HG03521 (cell line): ENCODE measurements around the gene PACS2.
"Not testable (repeated sequence)": the region's sequence is repeated elsewhere in the genome, so short reads cannot be mapped to it uniquely, and the experiment has no call there.

Experiments
- ATAC-seq: cut with Tn5 transposase; IDR thresholded peaks from one replicate; pipeline ENCODE4 v1.9.1; 2021; ENCODE audit warnings: mild to moderate bottlenecking, moderate library complexity; ENCODE audit not compliant: unreplicated experiment

The PACS2 gene

DNA sequence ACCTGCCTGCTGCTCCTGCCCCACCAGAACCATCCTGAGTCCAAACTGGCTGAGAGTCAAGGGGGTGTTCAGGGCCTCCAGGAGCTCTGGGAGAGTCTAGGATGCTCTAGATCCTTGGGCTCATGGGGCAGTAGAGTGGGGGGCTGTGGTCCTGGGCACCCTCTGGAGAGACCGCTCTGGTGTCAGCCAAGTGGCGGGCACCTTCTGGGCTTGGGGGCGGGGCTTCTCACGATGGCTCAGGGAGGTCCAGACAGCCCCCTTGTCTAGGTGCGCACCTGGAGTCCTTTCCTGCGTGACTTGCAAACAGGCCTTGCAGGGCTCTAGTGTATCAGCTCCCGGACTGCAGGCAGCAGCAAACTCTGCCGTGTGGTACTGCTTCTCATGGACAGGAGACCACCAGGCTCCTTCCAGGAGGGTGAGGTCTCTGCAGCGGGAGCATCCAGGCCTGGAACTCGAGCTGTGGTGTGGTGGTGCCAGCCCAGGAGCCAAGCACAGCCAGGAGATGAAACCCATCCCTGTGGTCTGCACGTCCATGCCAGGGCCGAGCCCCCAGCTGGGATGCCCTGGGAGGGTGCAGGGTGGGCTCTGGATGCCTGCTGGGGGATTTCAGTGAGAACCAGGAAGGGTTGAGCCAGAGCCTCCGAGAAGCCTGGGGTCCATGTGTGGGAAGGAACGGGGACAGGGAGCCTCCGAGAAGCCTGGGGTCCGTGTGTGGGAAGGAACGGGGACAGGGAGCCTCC, 15.0 kb downstream of the PACS2 start:
- no peak for ATAC-seq

DNA sequence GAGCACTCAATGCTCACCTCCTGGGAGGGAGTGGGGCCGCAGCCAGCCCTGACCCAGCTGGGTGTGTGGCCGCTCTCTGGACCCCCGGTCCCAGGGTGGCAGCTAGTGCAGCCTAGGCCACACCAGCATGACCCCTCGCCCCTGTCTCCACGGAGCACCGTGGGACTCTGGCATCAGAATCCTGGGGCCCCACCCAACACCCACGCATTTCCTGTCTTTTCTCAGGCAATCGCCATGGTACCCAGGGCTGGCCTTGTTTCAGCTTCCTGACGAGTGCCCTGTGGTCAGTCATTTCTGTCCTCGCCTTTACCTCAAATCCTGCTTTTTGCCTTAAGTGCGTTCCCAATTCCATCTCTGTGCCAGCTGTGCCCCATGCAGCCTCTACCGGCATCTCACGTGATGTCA, 15.9 kb downstream of the PACS2 start:
- ATAC-seq, result no peak

DNA sequence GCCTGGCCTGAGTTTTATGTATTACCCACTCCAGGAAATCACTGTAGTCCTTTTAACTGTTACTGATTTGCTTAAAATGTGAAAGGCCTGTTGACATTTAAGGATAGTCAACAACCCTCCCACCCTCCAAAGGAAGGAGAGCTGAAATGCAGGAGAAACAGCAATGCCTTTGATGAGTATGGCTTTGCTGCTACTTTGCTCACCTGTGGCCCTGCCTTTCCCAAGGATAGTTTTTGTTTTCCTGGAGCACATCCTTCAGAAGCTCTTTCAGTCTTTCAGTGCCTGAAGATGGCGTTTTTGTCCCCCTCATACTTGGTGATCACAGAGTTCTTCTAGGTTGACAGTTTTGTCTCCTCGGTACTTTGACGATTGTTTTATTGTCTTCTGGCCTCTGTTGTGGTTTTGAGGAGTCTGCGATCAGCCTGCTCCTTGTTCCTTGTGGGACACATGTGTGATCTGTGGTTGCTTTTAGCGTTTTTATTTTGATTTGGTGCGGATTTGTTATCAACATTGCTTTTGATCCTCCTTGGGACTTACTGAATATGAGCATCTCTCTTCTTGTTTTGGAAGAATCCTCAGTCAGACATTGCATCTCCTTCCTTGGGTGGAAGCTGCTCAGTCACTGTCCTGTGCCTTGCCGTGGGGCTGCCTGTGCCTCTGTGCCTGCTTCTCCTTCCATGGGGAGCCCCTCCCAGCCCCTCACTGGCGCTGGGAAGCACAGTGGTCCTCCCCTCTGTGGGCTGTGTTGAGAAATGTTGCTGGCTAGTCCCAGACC, 17.2 kb downstream of the PACS2 start:
- no peak for ATAC-seq

DNA sequence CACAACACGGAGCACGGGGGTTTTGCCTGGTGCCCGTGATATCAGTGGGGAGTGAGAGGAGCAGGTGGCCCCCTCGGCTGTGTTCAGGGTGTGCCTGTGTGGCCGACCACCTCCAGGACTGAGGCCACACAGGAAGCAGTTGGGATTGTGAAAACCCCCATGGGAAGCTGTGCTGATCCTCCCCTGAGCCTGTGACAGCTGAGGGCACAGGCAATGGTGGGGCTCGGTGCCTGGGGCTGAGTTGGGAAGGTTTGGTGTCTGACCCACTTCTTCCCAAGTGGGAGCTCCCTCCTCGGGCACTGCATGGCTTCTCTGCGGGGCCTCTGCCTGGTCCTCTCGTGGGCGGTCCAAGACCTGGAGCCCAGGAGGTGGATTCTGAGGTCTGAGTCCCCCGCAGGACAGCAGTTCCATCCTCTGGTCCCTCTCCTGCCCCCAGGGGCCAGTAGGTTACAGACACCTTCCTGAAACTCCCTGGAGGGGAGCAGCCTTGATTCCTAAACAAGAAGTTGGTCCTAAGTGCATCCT, 17.9 kb downstream of the PACS2 start:
- no peak for ATAC-seq

DNA sequence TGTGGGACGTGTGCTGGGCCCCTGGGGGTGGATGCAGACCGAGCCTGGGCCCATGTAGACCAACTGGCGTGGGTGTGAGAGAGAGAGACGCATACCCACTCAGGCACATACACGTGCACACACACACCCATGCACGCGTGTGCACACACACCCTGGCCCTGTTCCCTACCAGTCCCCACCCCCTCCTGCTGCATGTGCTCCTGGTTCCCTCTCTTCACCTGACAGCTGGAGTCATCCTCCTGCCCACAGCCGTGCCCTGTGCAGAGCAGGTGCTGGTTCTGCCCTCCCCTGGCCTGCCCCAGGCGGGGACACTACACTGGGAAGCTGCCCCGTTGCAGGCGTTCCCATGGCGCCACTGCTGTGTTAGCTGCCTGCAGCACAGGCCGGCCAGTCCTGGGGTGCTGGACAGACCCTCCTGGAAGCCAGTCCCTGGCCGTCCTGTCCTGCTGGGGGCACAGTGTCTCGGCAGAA, 18.5 kb downstream of the PACS2 start:
- no peak for ATAC-seq

DNA sequence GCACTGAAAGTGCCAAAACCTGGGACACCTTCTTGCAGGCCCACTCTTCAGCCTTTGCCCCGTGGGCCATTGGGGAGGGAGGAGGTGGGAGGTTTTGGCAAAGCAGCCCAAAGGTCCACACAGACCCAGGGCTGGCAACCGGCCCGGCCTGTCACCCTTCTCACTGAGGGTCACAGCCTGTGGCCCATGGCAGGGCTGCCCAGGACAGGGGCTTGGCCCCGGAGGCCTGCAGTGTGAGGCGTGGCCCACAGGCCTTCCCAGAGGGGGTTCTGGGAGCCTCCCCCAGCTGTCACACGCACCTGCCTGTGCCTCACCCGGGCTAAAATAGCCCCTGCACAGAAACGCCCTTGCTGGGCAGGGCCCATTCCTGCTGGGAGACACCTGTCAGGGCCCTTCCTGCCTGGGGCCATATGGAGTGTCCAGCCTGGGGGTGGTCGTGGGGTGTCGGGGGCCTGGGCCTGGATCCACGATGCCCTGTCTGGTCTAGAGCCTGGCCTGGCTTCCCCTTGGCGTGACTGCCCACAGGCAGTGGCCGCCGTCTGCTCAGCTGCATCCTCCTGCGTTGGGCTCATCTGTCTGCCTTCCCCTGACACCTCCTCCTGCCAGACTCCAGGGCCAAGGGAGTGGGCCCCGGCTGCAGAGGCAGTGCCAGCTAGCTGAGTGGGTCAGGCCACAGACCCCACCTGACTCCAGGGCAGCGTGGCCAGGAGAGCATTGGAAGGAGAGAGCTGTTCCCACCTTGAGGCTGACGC, 19.2 kb downstream of the PACS2 start:
- no peak for ATAC-seq

DNA sequence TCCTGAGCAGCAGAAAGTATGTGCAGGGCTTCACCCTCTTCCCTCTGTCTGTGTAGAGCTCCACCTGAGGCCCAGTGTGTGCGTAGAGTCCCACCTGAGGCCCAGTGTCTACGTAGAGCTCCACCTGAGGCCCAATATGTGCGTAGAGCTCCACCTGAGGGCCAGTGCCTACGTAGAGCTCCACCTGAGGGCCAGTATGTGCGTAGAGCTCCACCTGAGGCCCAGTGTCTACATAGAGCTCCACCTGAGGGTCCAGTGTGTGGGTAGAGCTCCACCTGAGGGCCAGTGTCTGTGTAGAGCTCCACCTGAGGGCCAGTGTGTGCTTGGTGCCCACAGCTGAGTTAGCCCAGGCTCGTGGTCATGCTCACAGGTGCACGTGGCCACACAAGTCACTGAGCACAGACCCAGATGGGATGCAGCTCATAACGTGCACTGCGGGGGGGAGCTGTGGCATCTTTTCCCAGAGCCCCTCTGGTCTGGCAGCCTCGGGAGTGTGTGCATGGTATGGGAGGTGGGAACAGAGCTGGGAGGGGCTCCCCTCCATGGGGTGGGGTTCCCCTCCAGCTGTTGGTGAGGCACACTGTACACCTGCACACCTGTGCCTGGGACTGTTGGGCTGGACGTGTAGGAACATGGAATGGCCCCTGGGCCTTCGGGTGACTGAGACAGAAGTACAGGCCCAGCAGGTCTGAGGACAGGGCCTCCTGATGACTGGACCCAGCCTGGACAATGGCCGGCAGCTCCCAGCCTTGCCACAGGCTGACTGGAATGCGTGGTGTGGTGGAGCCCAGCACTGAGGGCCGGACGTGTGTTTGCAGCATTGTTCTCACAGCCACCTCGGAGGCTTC, 20.1 kb downstream of the PACS2 start:
- no peak for ATAC-seq

DNA sequence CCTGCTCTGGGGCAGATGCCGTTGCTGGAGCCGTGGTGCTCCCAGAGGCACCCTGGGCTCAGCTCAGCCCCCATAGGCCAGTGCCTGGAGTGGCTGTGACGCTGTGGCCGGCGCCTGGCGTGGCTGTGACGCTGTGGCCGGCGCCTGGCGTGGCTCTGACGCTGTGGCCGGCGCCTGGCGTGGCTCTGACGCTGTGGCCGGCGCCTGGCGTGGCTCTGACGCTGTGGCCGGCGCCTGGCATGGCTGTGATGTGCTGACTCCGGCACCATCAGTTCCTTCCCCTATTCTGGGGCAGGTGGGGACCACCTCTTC, 20.6 kb downstream of the PACS2 start:
- ATAC-seq, result not testable (repeated sequence)

DNA sequence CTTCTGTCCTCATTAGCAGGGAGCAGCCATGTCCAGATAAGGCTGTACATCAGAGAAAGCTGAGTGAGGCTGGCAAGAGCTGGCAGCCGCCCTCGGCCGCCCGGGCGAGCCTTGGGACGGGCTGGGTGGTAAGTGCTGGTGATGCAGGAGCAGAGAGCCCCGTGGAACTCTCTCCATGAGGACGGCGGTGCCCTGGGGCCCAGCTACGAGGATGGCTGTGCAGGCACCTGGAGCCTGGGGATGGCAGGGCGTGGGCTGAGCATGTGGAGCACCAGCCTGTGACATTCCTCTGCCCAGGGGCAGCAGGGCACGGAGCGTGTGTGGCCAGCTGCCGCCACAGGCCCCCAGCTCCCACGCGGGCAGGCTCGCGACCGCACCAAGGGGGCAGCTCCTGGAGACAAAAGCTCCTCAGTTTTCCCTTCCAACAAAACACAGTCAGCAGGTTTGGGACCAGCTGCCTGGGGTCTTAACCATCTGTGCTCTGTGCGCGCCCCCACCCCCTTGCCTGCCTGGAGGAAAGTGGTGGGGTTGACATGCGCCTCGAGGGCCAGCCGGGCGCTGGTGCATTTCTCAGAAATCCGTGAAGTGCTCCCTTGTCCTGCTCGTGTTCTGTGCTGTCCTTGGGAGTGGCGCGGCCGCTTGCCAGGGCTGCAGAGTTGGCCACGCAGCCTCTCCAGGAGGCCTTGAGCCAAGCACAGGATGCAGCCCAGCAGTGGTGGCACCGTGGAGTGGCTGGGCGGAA, 21.4 kb downstream of the PACS2 start:
- no peak for ATAC-seq

DNA sequence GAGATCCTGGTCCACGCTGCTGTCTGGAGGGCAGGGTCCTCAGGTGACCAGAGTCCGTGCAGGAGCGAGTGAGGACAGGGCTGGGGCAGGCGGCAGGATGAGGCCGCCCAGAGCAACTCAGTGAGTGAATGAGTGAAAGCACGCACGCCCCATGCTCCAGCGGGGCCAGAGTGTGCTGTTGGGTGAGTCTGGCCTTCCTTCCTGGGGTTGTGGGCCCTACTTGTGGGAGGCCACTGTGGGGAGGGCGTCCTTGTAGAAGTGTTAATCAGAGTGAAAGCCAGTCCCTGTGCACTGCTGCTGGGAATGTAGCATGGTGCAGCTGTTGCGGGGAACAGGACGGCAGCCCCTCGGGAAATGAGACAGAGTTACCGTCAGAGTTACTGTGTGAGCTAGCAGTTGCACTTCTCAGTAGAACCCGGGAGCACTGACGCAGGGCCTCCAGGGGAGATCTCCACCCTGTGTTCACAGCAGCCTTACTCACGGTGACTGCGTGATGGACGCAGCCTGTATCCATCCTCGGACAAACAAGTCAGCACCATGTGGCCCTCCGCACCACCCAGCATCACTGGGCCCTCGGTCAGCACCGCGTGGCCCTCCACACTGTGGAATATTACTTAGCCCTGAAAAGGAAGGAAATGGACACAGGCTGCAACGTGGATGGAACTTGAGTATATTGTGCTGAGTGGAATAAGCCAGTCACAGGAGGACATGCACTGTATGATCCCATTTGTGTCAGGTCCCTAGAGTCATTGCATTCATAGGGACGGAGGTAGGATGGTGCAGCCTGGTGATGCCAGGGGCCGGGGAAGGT, 22.1 kb downstream of the PACS2 start:
- no peak for ATAC-seq

DNA sequence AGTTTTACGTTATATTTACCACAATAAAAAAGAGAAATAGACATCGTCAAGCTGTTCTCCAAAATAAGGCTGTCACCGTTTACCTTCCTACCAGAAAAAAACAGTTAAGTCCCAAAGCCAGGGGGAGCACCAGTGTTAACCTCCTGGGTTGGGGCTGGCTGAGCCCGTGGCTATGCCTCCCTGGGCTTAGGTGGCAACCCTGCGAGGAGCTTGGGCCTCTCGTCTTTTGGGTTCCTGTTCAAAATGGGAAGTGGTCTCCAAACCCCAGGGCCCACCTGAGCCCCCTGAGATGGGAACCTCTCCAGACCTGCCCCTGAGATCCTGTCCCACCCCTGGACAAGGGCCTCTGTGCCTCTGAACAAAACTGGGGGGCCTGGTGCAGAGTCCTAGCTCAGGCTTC, 22.9 kb downstream of the PACS2 start:
- ATAC-seq, result no peak

DNA sequence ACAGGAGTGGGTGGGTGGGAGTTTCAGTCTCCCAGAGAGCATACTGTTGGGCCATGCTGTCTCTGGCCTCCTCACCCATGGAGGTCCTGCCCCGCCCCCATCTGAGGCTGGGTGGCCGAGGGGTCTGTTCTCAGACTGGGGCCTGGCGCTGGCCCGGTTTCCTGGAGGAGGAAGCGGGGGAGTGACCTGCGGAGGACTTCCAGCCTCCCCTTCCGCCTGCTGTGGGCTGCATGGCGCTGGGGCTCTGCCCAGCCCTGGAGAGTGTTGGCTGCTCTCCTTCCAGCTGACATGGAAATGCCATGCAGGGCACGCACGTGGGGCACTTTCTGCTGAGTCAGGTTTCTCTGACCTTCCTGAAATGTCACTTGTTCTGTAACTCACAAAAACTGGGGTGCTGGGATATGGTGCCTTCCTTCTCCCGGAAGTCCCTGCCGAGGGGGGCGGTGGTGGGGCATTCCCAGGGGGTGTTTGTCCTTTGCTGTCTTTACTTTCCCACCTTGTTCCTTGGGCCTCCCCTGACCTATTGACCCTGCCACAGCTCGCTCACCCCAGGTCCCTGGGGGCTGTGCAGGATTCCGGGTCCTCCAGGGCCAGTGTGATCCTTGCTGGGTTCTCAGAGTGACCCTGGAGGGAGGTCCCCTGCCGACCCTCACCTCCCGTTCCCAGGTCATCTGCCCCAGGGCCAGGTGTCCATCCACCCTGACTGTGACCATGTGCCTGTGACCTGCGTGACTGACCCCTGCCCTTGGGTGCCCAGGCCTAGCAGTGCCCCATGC, 23.6 kb downstream of the PACS2 start:
- no peak for ATAC-seq

DNA sequence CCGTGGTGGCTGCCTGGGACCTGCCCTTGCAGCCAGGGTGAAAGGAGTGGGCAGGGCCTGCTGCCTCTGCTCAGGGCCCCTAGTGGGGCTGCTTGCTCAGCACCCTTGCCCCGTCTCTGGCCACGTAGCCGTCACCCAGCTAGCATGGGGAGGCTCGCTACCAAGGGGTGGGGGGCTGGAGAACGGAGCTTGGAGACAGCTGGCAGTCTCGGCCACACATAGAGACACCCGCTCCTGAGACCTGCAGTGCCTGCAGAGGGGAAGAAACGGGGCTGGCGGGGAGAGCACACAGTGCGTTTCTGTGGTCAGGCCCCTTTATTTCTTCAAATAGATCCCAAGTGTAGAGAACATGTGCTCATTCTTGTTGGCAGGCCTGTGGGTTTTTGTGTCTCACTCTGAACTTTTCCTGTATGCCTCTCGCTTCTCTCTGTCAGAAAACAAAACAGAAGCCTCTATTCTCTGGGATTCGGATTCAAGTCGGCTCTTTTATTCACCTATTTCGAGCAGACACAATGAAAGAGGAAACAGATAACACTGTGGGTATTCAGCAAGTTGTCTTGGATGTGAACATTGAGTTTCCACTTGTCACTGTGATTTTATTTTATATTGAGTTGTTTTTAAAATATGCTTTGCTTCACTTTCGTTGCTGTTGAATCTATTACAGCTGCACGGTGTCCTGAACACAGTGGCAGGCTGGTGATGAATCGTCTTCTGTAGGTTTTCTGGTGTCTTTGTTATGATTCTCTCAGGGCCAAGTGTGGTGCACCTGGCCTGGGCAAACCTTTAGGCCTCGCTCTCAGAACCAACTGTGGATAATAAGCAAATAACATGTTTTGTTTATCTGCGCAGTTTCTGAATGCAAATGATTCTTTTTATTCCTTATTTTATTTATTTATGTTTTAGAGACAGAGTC, 26.5 kb downstream of the PACS2 start:
- ATAC-seq, result no peak

DNA sequence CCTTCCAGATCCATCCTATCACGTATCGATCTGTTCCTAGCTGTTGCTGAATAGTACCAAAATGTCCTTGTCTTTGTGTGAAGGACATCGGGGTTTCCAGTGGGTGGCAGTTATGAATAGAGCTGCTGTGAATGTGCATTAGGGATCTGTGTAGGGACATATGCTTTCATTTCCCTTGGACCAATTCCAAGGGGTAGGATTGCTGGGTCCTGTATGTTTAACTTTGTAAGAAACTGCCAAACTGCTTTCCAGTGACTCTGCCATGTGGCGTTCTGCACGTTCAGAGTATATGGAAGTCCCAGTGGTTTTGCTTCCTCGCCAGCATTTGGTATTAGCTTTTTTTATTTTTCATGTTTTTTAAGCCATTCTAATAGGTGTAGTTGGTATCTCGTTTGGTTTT, 28.6 kb downstream of the PACS2 start:
- ATAC-seq, result no peak

DNA sequence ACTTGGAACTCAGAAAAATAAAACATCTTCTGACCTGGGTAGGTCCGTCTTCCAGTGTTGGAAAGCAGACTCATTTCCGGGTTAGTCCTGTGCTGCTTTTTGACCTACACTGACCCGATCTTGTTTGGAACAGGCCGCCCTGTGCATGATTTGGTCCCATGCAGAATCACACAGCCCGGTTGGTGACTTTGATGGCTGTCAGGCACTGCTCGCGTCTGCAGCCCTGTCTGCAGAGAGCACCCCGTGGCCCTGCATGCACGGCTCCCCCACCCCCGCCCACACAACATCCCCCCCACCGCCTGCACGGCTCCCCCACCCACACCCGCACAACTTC, 31.6 kb downstream of the PACS2 start:
- ATAC-seq, result no peak

DNA sequence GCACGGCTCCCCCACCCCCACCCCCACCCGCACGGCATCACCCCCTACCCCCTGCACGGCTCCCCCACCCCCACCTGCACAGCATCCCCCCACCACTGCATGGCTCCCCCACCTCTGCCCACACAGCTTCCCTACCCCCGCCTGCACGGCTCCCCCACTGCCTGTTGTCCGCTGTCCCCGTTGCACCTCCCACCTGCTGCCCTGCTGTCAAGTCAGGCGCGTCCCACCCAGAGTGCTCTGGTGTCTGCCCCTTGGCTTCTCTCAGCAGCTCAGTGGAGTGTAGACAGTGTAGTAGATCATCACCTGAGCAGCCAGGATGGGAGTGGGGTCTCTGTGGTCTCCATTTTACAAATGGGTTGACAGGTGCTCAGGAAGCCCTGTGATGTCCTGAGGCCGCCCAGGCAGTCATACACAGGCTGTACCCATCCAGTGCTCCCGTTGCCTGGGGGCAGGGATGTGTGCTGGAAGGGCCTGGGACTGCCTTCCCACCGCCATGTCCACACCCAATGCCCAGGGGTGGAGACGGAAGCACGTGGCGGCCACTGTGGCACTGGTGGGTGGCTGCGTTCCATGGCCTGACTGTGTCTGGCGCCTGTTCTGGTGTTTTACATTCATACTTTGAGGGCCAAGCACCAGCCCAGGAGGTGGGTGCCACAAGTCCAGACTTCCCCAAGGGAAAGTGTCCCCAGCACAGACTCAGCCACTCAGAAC, 32.5 kb downstream of the PACS2 start:
- no peak for ATAC-seq

DNA sequence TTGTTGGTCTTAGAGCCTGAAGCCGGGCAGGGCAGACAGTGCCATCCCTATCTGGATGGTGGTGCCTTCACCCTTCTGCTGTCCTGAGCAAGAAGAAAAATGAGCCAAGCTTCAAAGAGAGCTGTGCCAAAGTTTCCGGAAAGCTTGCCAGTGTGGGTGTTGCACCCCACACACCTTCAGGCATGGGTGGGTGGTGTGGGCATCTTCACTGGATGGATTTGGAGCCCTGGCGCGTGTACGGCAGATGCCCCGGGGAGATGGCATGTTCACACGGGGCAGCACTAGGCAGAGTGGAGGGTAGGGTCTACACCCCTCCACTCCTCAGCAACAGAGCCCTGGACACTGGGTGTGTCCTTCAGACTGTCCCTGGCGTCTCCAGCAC, 33.0 kb downstream of the PACS2 start:
- no peak for ATAC-seq
